ENCODE measurements around the gene TAS2R39. TPM values are rescaled to one million over a fixed set of nuclear protein-coding genes. Genes with fewer than 3 reads are reported as not detected.

The TAS2R39 gene
- total RNA-seq, 1 donor from 2014 or later: not detected

DNA sequence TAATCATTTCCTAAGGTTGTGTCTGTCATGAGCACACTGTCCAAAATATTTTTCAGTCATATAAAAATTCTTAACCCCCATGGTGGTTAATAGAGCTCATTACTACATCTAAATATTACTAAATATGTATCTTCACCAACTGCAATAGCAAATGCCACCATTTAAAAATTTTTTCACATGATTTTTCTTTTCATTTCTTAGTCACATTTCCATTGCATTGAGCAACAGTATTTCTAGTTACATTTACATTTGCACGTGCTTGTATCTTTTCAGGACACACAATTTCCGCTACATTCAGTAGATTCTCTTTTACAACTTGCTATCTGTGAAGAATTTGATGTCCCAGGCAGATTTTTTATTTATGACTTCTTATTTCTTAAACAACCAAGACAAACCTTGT lies 33.5 kb downstream of the TAS2R39 start:
- no peak for DNase-seq

DNA sequence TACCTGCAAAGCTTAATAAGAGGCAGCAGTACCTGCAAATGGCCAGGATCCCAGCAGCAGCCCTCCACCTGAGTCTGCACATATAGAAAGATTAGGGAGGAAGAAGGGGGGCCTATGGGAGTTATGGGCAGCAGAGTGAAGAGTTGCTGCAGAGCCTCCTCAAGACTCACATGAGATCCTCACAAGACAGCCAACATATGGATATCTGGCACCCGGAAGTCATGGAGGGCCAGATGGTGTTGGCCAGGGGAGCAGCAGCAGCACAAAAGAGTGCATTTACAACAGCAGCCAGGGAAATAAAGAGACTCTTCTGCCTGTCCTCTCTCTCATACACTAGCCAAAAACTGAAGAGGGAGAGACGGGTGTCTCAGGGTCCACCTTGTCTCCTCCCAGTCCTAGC lies 34.6 kb downstream of the TAS2R39 start:
- DNase-seq: no peak

GRCh38 chr7:143221286-143221685 lies 38.1 kb downstream of the TAS2R39 start:
- DNase-seq: no peak

DNA sequence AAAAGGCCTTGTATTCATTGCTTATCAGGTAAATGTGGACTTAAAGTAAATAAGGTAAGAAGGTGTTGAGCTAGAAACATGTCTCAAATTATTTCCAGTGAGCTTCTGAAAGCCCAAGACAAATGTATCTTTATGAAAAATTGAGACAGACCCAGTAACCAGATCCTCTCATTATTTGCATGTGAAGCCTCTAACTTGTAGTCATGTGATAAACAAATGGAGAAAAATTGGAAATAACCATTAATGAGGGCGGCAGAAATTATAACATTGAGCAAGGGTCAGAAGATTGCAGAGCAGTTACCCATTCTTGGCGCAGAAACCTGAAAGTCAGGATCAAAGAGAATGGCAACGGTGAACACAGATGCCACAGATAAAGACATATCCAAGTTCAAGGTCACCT lies 38.5 kb downstream of the TAS2R39 start, which contains the start of gene TAS2R40:
TAS2R40 (plus strand) TSS at position 301 of the 400 bp plus-strand sequence; CDS start at position 343, 42 bp downstream.
- no peak for DNase-seq

- DNase-seq: no peak
Measured at GRCh38 chr7:143222782-143223181, 39.6 kb downstream of the TAS2R39 start.

- DNase-seq: no peak
Measured at GRCh38 chr7:143223784-143224183, 40.6 kb downstream of the TAS2R39 start.

DNA sequence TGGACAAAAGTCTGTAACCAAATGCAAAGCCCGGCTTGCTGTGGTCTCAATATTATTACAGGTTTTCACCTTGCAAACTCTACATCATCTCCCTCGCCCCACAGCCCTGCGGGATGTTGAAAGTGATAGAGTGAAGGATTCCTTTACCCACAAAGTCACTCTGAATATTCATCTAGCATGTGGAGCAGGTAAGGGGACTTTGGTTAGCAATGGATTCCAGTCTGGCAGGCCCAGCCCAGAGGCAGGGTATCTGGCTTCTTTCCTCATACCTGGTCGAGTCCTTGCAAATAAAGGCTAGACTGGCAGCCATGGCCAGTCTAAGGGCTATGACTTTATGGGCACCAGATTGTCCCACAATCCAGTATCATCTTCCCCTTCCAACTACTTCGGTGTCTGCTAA lies 41.8 kb downstream of the TAS2R39 start:
- no peak for DNase-seq

GRCh38 chr7:143227806-143228205 lies 44.6 kb downstream of the TAS2R39 start:
- DNase-seq: no peak

GRCh38 chr7:143229054-143229790 lies 46.0 kb downstream of the TAS2R39 start:
- no peak for DNase-seq

DNA sequence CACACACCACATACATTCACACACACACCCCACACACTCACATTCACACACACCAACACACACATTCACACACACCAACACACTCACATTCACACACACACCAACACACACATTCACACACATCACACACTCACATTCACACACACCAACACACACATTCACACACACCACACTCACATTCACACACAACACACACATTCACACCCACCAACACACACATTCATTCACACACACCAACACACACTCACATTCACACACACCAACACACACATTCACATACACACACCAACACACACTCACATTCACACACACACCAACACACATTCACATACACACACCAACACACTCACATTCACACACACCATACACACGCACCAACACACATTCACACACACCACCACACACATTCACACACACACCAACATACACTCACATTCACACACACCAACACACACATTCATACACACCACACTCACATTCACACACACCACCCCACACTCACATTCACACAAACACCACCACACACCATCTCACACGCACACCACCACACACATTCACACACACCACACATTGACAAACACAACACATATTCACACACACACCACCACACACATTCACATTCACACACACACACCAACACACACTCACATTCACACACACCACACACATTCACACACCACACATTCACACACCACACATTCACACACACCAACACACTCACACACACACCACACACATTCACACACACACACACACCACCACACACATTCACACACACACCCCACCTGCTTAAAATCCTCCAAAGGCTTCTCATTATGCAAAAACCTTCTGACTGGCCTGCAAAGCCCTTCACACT lies 47.6 kb downstream of the TAS2R39 start:
- no peak for DNase-seq

Other genes starting within 250 kb of the TAS2R39 start
- gene TRPV5, start 249.7 kb upstream of the TAS2R39 start, total RNA-seq: not detected in 2 replicates
- gene LLCFC1, start 243.9 kb upstream of the TAS2R39 start, total RNA-seq: not detected in 2 replicates
- not detected in 2 replicates for gene KEL, start 221.1 kb upstream of the TAS2R39 start, total RNA-seq
- gene OR9A2, start 156.3 kb upstream of the TAS2R39 start, total RNA-seq: not detected in 2 replicates
- gene OR6V1, start 131.1 kb upstream of the TAS2R39 start, total RNA-seq: not detected in 2 replicates
- gene PIP, start 51.3 kb upstream of the TAS2R39 start, total RNA-seq: not detected in 2 replicates
- not detected in 2 replicates for gene TAS2R40, start 38.6 kb downstream of the TAS2R39 start, total RNA-seq
- gene GSTK1, start 80.0 kb downstream of the TAS2R39 start, total RNA-seq: 110 and 112 TPM in 2 replicates
- 0.14 and 0.17 TPM in 2 replicates for gene TMEM139, start 101.5 kb downstream of the TAS2R39 start, total RNA-seq
- 12.8 and 30.2 TPM in 2 replicates for gene CASP2, start 104.9 kb downstream of the TAS2R39 start, total RNA-seq
- gene CLCN1, start 132.7 kb downstream of the TAS2R39 start, total RNA-seq: not detected in 2 replicates
- 0.23 and 0.51 TPM in 2 replicates for gene FAM131B, start 179.3 kb downstream of the TAS2R39 start, total RNA-seq
- 26.2 and 57.2 TPM in 2 replicates for gene ZYX, start 197.9 kb downstream of the TAS2R39 start, total RNA-seq
- 0.09 TPM in 1 of 2 replicates, not detected in the other for gene EPHA1, start 225.4 kb downstream of the TAS2R39 start, total RNA-seq